ENCODE results near the gene MPHOSPH6. TPM values are rescaled to one million over a fixed set of nuclear protein-coding genes. Genes with fewer than 3 reads are reported as not detected.

Gene MPHOSPH6
- total and polyA plus RNA-seq, 2 of the 8 experiments (the other 6 are each of a cell fraction or from before 2014, with no cell fraction given) = 19.7 to 32.9 TPM

- POLR2A ChIA-PET (ENCODE audit: partially characterized antibody) = interaction anchor here (1.6 kb wide), 1 partner anchor 13 kb away, joined by 4 read pairs; no protein-coding TSS in a partner anchor
- Histone ChIP-seq H2AK5ac (ENCODE audit: low read depth, low read length) (no peak overlapping the region), H4K8ac (ENCODE audit: extremely low read depth, insufficient read depth, low read length) (no peak overlapping the region), H3K56ac (replicated peaks; ENCODE audit: insufficient read length, low read depth, low read length) (no peak overlapping the region), H3K4me3 (ENCODE audit: extremely low read depth in 1 of 4, insufficient read depth in 2 of 4, low read depth in 3 of 4, low read length in 4 of 4) (no peak overlapping the region), H2BK5ac (ENCODE audit: low read depth, low read length) (no peak overlapping the region), H3K4ac (replicated peaks; ENCODE audit: insufficient read length, low read depth, low read length) (no peak overlapping the region), H4K20me1 (replicated peaks in 1 of 2; ENCODE audit: control insufficient read depth in 1 of 2, insufficient read depth in 2 of 2, low read length in 2 of 2) (no peaks in the 10 kb centered on the region), H2AFZ (ENCODE audit: low read length) (no peak overlapping the region), H3K9me3 (ENCODE audit: insufficient read depth in 2 of 2, low read depth in 1 of 2, low read length in 1 of 2) (no peaks in the 10 kb centered on the region), H3K36me3 (ENCODE audit: control insufficient read depth in 2 of 4, insufficient read depth in 4 of 4, low read length in 3 of 4) (no peaks in the 10 kb centered on the region), H3K4me1 (replicated peaks in 1 of 4; ENCODE audit: control insufficient read depth in 3 of 4, insufficient read depth in 4 of 4, low read length in 3 of 4) (no peaks in the 10 kb centered on the region), H3K23ac (ENCODE audit: insufficient read length) (no peak overlapping the region), H2BK20ac (ENCODE audit: low read length) (no peak overlapping the region), H3K14ac (ENCODE audit: insufficient read length) (no peak overlapping the region), H2BK120ac (replicated peaks; ENCODE audit: low read depth, low read length) (no peak overlapping the region), H3K23me2 (ENCODE audit: low read depth, low read length) (no peaks in the 10 kb centered on the region), H3K27me3 (replicated peaks in 1 of 4; ENCODE audit: control insufficient read depth in 3 of 4, extremely low read depth in 1 of 4, insufficient read depth in 3 of 4, low read length in 3 of 4) (no peaks in the 10 kb centered on the region), H3K18ac (ENCODE audit: extremely low read depth, low read length) (no peak overlapping the region), H4K91ac (replicated peaks; ENCODE audit: insufficient read length, low read length) (no peak overlapping the region), H3K27ac (ENCODE audit: low read depth, low read length) (no peak overlapping the region), H3K79me1 (ENCODE audit: low read depth, low read length) (no peaks in the 10 kb centered on the region), H3K9ac (replicated peaks in 1 of 4; ENCODE audit: extremely low read depth in 1 of 4, low read depth in 3 of 4, low read length in 3 of 4) (no peak overlapping the region), H2BK12ac (ENCODE audit: low read depth, low read length) (no peak overlapping the region), H3K79me2 (ENCODE audit: control insufficient read depth in 1 of 2, insufficient read depth in 2 of 2, low read length in 2 of 2) (no peaks in the 10 kb centered on the region), H4K5ac (ENCODE audit: insufficient read length, low read depth, low read length) (no peak overlapping the region), H2BK15ac (ENCODE audit: low read length) (no peak overlapping the region), H3K4me2 (ENCODE audit: insufficient read depth in 1 of 2, low read depth in 2 of 2, low read length in 2 of 2) (no peak overlapping the region)
- CTCF ChIA-PET (ENCODE audit: partially characterized antibody) = interaction anchor here (0.6 kb wide), 1 partner anchor 23 kb away, joined by 3 read pairs; no protein-coding TSS in a partner anchor
- 69% methylated on average over 3 of the region's 3 CpGs; no CpG with 5 or more reads in 1 of the 2 experiments for WGBS, 2 experiments (ENCODE audit: extremely low coverage in 1 of 2, insufficient coverage in 1 of 2, insufficient read length in 1 of 2, insufficient replicate concordance in 2 of 2, low coverage in 1 of 2, low lambda C conversion rate in 2 of 2, missing lambda C conversion rate in 1 of 2)
- TF ChIP-seq TCF12 (IDR thresholded peaks at IDR 0.05; ENCODE audit: low read depth, low read length) (no peak), CTCF (IDR thresholded peaks at IDR 0.05; ENCODE audit: control extremely low read depth in 1 of 3, insufficient read depth in 1 of 3, low read depth in 1 of 3, low read length in 3 of 3) (no peak)
- DNase-seq (ENCODE audit: low read depth in 1 of 2, low spot score in 2 of 2) (no peak), FAIRE-seq (no peak)
Observed at GRCh38 chr16:82113741-82114140, 56.3 kb downstream of the MPHOSPH6 start.

Data from H1 (cell line).